HEK293 (cell line): Measurements from ENCODE around the gene DDX50.

Source experiments
- CTCF ChIA-PET: fragments of 350-600 bp; formaldehyde crosslinking; extraction: SDS; loops from one replicate; lab custom pipeline; 2021; ENCODE audit warnings: antibody characterized with exemption; lab: Yijun Ruan, JAX
- POLR2A ChIA-PET: fragments of 300-600 bp; formaldehyde crosslinking; extraction: SDS; loops from one replicate; lab custom pipeline; 2020; ENCODE audit warnings: antibody characterized with exemption, inconsistent platforms; lab: Yijun Ruan, JAX
- H3K27ac ChIP-seq: fragments of 200-500 bp; sonication (Bioruptor generic); 2 replicates; pipeline ENCODE4 v1.5.1; 2014; ENCODE audit warnings: low read depth, low read length, control low read depth, inconsistent platforms; ENCODE audit errors: extremely low read depth
- H3K36me3 ChIP-seq, 2 experiments: fragments of 200-500 bp in 1 of 2; sonication (Bioruptor generic) in 1 of 2; 1 replicate in 1 of 2; 2 replicates in 1 of 2; pipeline ENCODE4 v1.5.1; 2014 to 2017; ENCODE audit warnings: inconsistent platforms in 2 of 2, low read length in 2 of 2; ENCODE audit not compliant: control insufficient read depth in 2 of 2, insufficient read depth in 1 of 2
- H3K4me1 ChIP-seq: fragments of 200-500 bp; sonication (Bioruptor generic); 2 replicates; pipeline ENCODE4 v1.5.1; 2014; ENCODE audit warnings: mild to moderate bottlenecking, low read length, inconsistent platforms; ENCODE audit not compliant: control insufficient read depth, insufficient read depth
- H3K4me3 ChIP-seq: 2 replicates; pipeline ENCODE4 v1.5.1; 2011; ENCODE audit warnings: low read depth, mild to moderate bottlenecking, control low read depth, low read length, moderate library complexity
- H3K9me3 ChIP-seq: fragments of 200-500 bp; sonication (Bioruptor generic); 2 replicates; pipeline ENCODE4 v1.5.1; 2014; ENCODE audit warnings: low read depth, low read length, inconsistent platforms; ENCODE audit not compliant: control insufficient read depth, insufficient read depth
- BCL11A ChIP-seq: fragments of 450-650 bp; formaldehyde crosslinking; IDR thresholded peaks from 2 replicates; pipeline ENCODE4 v1.5.1; 2016; ENCODE audit warnings: low read depth, missing biosample characterization, missing genetic modification characterization
- EGR2 ChIP-seq: fragments of 450-650 bp; formaldehyde crosslinking; IDR thresholded peaks from 2 replicates; pipeline ENCODE4 v1.5.1; 2016; ENCODE audit warnings: low read depth, missing biosample characterization, missing genetic modification characterization
- IKZF3 ChIP-seq: fragments of 450-650 bp; IDR thresholded peaks from 2 replicates; pipeline ENCODE4 v1.5.0; 2018; ENCODE audit warnings: missing biosample characterization, mild to moderate bottlenecking, missing genetic modification characterization, moderate library complexity
- KLF8 ChIP-seq: fragments of 450-650 bp; formaldehyde crosslinking; IDR thresholded peaks from 2 replicates; pipeline ENCODE4 v1.5.1; 2016; ENCODE audit warnings: missing biosample characterization, missing genetic modification characterization
- PRDM1 ChIP-seq: fragments of 450-650 bp; formaldehyde crosslinking; IDR thresholded peaks from 2 replicates; pipeline ENCODE4; 2016; ENCODE audit warnings: missing biosample characterization, missing genetic modification characterization
- ZBTB21 ChIP-seq: fragments of 450-650 bp; formaldehyde crosslinking; IDR thresholded peaks from 2 replicates; pipeline ENCODE4 v1.5.1; 2017; ENCODE audit warnings: missing biosample characterization, missing genetic modification characterization
- ZFP3 ChIP-seq: fragments of 450-650 bp; formaldehyde crosslinking; IDR thresholded peaks from 2 replicates; pipeline ENCODE4 v1.5.1; 2016; ENCODE audit warnings: low read depth, missing biosample characterization, missing genetic modification characterization
- ZNF10 ChIP-seq: fragments of 450-650 bp; formaldehyde crosslinking; IDR thresholded peaks from 2 replicates; pipeline ENCODE4 v1.5.1; 2017; ENCODE audit warnings: missing biosample characterization, missing genetic modification characterization
- ZNF132 ChIP-seq: fragments of 450-650 bp; formaldehyde crosslinking; IDR thresholded peaks from 2 replicates; pipeline ENCODE4 v1.5.1; 2017; ENCODE audit warnings: missing biosample characterization, missing genetic modification characterization, borderline replicate concordance
- ZNF133 ChIP-seq: fragments of 450-650 bp; formaldehyde crosslinking; IDR thresholded peaks from 2 replicates; pipeline ENCODE4 v1.5.1; 2016; ENCODE audit warnings: missing biosample characterization, missing genetic modification characterization
- ZNF202 ChIP-seq: fragments of 450-650 bp; formaldehyde crosslinking; IDR thresholded peaks from 2 replicates; pipeline ENCODE4 v1.5.1; 2016; ENCODE audit warnings: missing biosample characterization, missing genetic modification characterization, borderline replicate concordance
- ZNF433 ChIP-seq: fragments of 450-650 bp; formaldehyde crosslinking; IDR thresholded peaks from 2 replicates; pipeline ENCODE4 v1.5.1; 2016; ENCODE audit warnings: missing biosample characterization, missing genetic modification characterization, low read depth
- ZNF521 ChIP-seq: fragments of 450-650 bp; formaldehyde crosslinking; IDR thresholded peaks from 2 replicates; pipeline ENCODE4 v1.5.1; 2017; ENCODE audit warnings: missing biosample characterization, mild to moderate bottlenecking, missing genetic modification characterization
- ZNF529 ChIP-seq: fragments of 450-650 bp; formaldehyde crosslinking; IDR thresholded peaks from 2 replicates; pipeline ENCODE4 v1.5.1; 2017; ENCODE audit warnings: missing genetic modification characterization, missing biosample characterization; ENCODE audit not compliant: insufficient replicate concordance
- ZNF561 ChIP-seq: fragments of 450-650 bp; IDR thresholded peaks from 2 replicates; pipeline ENCODE4 v1.5.1; 2018; ENCODE audit warnings: missing biosample characterization, missing genetic modification characterization, borderline replicate concordance
- ZNF600 ChIP-seq: fragments of 450-650 bp; formaldehyde crosslinking; IDR thresholded peaks from 2 replicates; pipeline ENCODE4 v1.5.1; 2016; ENCODE audit warnings: missing biosample characterization, missing genetic modification characterization
- ZNF654 ChIP-seq: fragments of 450-650 bp; formaldehyde crosslinking; IDR thresholded peaks from 2 replicates; pipeline ENCODE4 v1.5.1; 2016; ENCODE audit warnings: low read depth, missing biosample characterization, missing genetic modification characterization
- ZSCAN30 ChIP-seq: fragments of 450-650 bp; IDR thresholded peaks from 2 replicates; pipeline ENCODE4 v1.5.1; 2018; ENCODE audit warnings: missing biosample characterization, mild to moderate bottlenecking, missing genetic modification characterization, moderate library complexity
- TF ChIP-seq, protein P1 (sequence below): fragments of 450-650 bp; formaldehyde crosslinking; IDR thresholded peaks from 2 replicates; pipeline ENCODE4 v1.5.1; 2016; ENCODE audit warnings: missing biosample characterization, missing genetic modification characterization

DDX50 gene

DNA sequence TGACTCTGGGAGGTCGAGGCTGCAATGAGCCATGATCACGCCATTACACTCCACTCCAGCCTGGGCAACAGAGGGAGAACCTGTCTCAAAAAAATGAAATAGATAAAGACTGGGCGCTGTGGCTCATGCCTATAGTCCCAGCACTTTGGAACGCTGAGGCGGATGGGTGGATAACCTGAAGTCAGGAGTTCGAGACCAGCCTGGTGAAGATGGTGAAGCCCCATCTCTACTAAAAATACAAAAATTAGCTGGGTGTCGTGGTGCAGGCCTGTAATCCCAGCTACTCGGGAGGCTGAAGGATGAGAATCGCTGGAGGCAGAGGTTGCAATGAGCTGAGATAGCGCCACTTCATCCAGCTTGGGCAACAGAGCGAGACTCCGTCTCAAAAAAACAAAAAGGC lies 53.8 kb downstream of the DDX50 start:
- CTCF ChIA-PET: interaction anchor here (0.6 to 1.6 kb wide), 7 partner anchors 8 to 139 kb away, joined by 3 to 7 read pairs (median 4); no protein-coding TSS in a partner anchor
- Histone ChIP-seq H3K36me3 (peaks cover 13 to 35% of the 10 kb centered on the region in 2 experiments; a peak in 2 of 3 replicates), H3K9me3 (no peaks in the 10 kb centered on the region), H3K27ac (0 out of 2 replicates have a peak overlapping the region, but pooled peaks have one; percentile 5), H3K4me3 (peak overlapping the region; percentile 18), H3K4me1 (no peaks in the 10 kb centered on the region)
- TF ChIP-seq EGR2 (no peak), IKZF3 (tag by site-specific recombination) (no peak), ZNF133 (tag by site-specific recombination) (no peak), PRDM1 (tag by site-specific recombination) (no peak), ZNF132 (tag by site-specific recombination) (no peak), ZNF433 (tag by site-specific recombination) (no peak), ZNF600 (tag by site-specific recombination) (no peak), ZSCAN30 (tag by site-specific recombination) (no peak), ZBTB21 (tag by site-specific recombination) (no peak), ZNF561 (tag by site-specific recombination) (no peak), ZNF521 (no peak), KLF8 (tag by site-specific recombination) (no peak), BCL11A (tag by site-specific recombination) (no peak), ZFP3 (tag by site-specific recombination) (no peak), ZNF10 (tag by site-specific recombination) (no peak), ZNF654 (tag by site-specific recombination) (no peak), ZNF202 (tag by site-specific recombination) (no peak)
- TF ChIP-seq, protein P1, sequence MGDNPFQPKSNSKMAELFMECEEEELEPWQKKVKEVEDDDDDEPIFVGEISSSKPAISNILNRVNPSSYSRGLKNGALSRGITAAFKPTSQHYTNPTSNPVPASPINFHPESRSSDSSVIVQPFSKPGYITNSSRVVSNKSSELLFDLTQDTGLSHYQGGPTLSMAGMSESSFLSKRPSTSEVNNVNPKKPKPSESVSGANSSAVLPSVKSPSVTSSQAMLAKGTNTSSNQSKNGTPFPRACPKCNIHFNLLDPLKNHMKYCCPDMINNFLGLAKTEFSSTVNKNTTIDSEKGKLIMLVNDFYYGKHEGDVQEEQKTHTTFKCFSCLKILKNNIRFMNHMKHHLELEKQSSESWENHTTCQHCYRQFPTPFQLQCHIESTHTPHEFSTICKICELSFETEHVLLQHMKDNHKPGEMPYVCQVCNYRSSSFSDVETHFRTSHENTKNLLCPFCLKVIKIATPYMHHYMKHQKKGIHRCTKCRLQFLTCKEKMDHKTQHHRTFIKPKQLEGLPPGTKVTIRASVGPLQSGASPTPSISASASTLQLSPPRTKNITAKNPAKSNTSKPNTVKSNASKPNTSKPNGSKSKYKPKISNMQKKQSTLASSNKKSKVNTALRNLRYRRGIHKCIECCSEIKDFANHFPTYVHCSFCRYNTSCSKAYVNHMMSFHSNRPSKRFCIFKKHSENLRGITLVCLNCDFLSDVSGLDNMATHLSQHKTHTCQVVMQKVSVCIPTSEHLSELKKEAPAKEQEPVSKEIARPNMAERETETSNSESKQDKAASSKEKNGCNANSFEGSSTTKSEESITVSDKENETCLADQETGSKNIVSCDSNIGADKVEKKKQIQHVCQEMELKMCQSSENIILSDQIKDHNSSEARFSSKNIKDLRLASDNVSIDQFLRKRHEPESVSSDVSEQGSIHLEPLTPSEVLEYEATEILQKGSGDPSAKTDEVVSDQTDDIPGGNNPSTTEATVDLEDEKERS (tag by site-specific recombination): no peak
- POLR2A ChIA-PET: interaction anchor here (1.3 kb wide), 1 partner anchor 13 kb away, joined by 5 read pairs; no protein-coding TSS in a partner anchor

DNA sequence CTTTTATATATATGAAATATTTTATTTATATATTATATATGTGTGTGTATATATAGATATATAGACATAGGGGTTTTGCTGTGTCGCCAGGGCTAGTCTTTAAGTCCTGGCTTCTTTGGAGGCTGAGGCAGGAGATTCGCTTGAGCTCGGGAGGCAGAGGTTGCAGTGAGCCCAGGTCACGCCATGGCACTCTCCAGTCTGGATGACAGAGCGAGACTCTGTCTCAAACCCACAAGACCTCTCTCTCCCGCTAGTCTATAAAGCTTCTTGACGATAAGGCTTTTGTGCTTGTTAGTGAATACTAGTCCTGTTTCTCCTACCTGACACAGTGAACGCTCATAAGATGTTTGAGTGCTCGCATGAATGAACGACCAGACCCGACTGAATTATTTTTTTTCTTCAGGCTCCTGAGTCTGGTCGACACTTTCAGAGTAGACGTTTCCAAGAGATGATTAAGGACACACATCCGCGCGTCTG lies 54.3 kb downstream of the DDX50 start:
- Histone ChIP-seq H3K36me3 (peaks cover 15 to 34% of the 10 kb centered on the region in 2 experiments; a peak in 2 of 3 replicates), H3K4me3 (peak overlapping the region; percentile 91), H3K4me1 (no peaks in the 10 kb centered on the region), H3K27ac (peak overlapping the region; percentile 72)
- TF ChIP-seq ZNF529 (tag by site-specific recombination): no peak
- TF ChIP-seq, all 188 proteins: peak for 0
- ChIA-PET POLR2A (interaction anchor here (0.5 to 1.8 kb wide), 4 partner anchors 13 to 54 kb away, joined by 3 to 6 read pairs (median 5); partner anchors contain the start of gene DDX50), CTCF (interaction anchor here (0.6 to 1.6 kb wide), 10 partner anchors 8 to 138 kb away, joined by 3 to 7 read pairs (median 4); no protein-coding TSS in a partner anchor)
- no peaks in the 10 kb centered on the region for H3K9me3 ChIP-seq
